ENCODE results near the gene NEDD4L.

NEDD4L gene

GRCh38 chr18:58201733-58202730, 158.0 kb downstream of the NEDD4L start:
- peaks cover 5% of the 10 kb centered on the region for H3K4me1 ChIP-seq (ENCODE audit: insufficient read depth, insufficient read length)

DNA sequence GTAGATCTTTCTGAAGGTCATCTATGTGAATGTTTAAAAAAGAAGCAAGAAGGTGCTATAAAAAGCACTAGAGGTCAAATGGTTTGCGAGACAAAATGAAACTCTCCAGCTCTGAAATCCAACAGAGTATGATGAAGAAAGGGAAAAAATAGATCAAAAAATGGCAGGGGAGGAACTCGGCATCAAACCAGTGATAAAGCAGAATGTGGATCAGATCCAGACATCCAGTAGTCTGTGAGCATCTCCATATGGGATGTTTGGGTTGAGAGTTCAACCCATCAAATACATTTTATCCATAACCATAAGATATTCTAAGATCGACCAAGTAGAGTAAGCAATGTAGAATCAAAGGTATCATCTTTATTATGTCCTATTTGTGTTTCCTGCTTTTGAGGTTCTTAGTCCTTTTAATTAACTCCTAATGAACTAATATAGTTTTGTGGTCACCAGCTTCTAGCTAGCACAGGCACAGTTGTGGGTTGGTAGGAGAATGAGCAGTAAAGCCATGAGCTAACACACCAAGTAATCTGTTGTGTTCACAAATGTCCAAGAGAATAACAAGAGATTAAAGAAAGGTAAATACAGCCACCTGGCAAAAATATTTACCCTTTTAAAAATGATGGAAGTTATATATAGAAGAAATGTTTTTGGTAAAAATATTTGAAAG, 160.9 kb downstream of the NEDD4L start:
- TF ChIP-seq ZNF274 (IDR thresholded peaks at IDR 0.05; ENCODE audit: low read depth, low read length) (no peak), SUZ12 (IDR thresholded peaks at IDR 0.05; ENCODE audit: extremely low read depth, insufficient read depth, insufficient read length) (no peak), YY1 (IDR thresholded peaks at IDR 0.05; ENCODE audit: insufficient read depth, insufficient read length) (no peak)
- Histone ChIP-seq H3K9me3 (ENCODE audit: insufficient read depth, low read length) (no peaks in the 10 kb centered on the region), H3K4me1 (ENCODE audit: insufficient read depth, insufficient read length) (peaks cover 5% of the 10 kb centered on the region), H3K9ac (ENCODE audit: insufficient read length, low read depth) (no peak overlapping the region), H3K36me3 (ENCODE audit: insufficient read depth, insufficient read length, low read length) (no peaks in the 10 kb centered on the region), H3K27me3 (ENCODE audit: insufficient read depth, insufficient read length) (no peaks in the 10 kb centered on the region), H3K4me3 (ENCODE audit: insufficient read length, low read depth) (no peak overlapping the region)
- no peak for DNase-seq (ENCODE audit: low read depth, low spot score)

More at GRCh38 chr18:58201733-58202730, 158.0 kb downstream of the NEDD4L start:
- H3K4me3 ChIP-seq (ENCODE audit: insufficient read length, low read depth), result no peak overlapping the region
- H3K9ac ChIP-seq (ENCODE audit: insufficient read length, low read depth), result no peak overlapping the region
- H3K36me3 ChIP-seq (ENCODE audit: insufficient read depth, insufficient read length, low read length), result no peaks in the 10 kb centered on the region
- no peaks in the 10 kb centered on the region for H3K27me3 ChIP-seq (ENCODE audit: insufficient read depth, insufficient read length)
- TF ChIP-seq SUZ12 (IDR thresholded peaks at IDR 0.05; ENCODE audit: extremely low read depth, insufficient read depth, insufficient read length) (no peak), YY1 (IDR thresholded peaks at IDR 0.05; ENCODE audit: insufficient read depth, insufficient read length) (no peak)
- H3K9me3 ChIP-seq (ENCODE audit: insufficient read depth, low read length), result no peaks in the 10 kb centered on the region
- DNase-seq (ENCODE audit: low read depth, low spot score), result no peak

GRCh38 chr18:58205443-58206160, 161.6 kb downstream of the NEDD4L start:
- no peak for DNase-seq (ENCODE audit: low read depth, low spot score)
- Histone ChIP-seq H3K4me1 (ENCODE audit: insufficient read depth, insufficient read length) (peaks cover 5% of the 10 kb centered on the region), H3K36me3 (ENCODE audit: insufficient read depth, insufficient read length, low read length) (no peaks in the 10 kb centered on the region), H3K9me3 (ENCODE audit: insufficient read depth, low read length) (no peaks in the 10 kb centered on the region), H3K9ac (ENCODE audit: insufficient read length, low read depth) (no peak overlapping the region), H3K27me3 (ENCODE audit: insufficient read depth, insufficient read length) (no peaks in the 10 kb centered on the region), H3K4me3 (ENCODE audit: insufficient read length, low read depth) (no peak overlapping the region)
- TF ChIP-seq SUZ12 (IDR thresholded peaks at IDR 0.05; ENCODE audit: extremely low read depth, insufficient read depth, insufficient read length) (no peak), ZNF274 (IDR thresholded peaks at IDR 0.05; ENCODE audit: low read depth, low read length) (no peak), YY1 (IDR thresholded peaks at IDR 0.05; ENCODE audit: insufficient read depth, insufficient read length) (no peak)

- no peaks in the 10 kb centered on the region for H3K36me3 ChIP-seq (ENCODE audit: insufficient read depth, insufficient read length, low read length)
- TF ChIP-seq ZNF274 (IDR thresholded peaks at IDR 0.05; ENCODE audit: low read depth, low read length), result no peak
- no peak for TF ChIP-seq SUZ12 (IDR thresholded peaks at IDR 0.05; ENCODE audit: extremely low read depth, insufficient read depth, insufficient read length)
- no peak for TF ChIP-seq YY1 (IDR thresholded peaks at IDR 0.05; ENCODE audit: insufficient read depth, insufficient read length)
- no peaks in the 10 kb centered on the region for H3K9me3 ChIP-seq (ENCODE audit: insufficient read depth, low read length)
- H3K9ac ChIP-seq (ENCODE audit: insufficient read length, low read depth), result no peak overlapping the region
- no peaks in the 10 kb centered on the region for H3K4me1 ChIP-seq (ENCODE audit: insufficient read depth, insufficient read length)
- no peak overlapping the region for H3K4me3 ChIP-seq (ENCODE audit: insufficient read length, low read depth)
- no peak for DNase-seq (ENCODE audit: low read depth, low spot score)
- no peaks in the 10 kb centered on the region for H3K27me3 ChIP-seq (ENCODE audit: insufficient read depth, insufficient read length)
These were observed 163.6 kb downstream of the NEDD4L start for GRCh38 chr18:58207520-58208152.

GRCh38 chr18:58208207-58208932, 164.3 kb downstream of the NEDD4L start:
- no peaks in the 10 kb centered on the region for H3K4me1 ChIP-seq (ENCODE audit: insufficient read depth, insufficient read length)
- H3K9ac ChIP-seq (ENCODE audit: insufficient read length, low read depth), result no peak overlapping the region
- no peak for DNase-seq (ENCODE audit: low read depth, low spot score)
- TF ChIP-seq SUZ12 (IDR thresholded peaks at IDR 0.05; ENCODE audit: extremely low read depth, insufficient read depth, insufficient read length) (no peak), ZNF274 (IDR thresholded peaks at IDR 0.05; ENCODE audit: low read depth, low read length) (no peak), YY1 (IDR thresholded peaks at IDR 0.05; ENCODE audit: insufficient read depth, insufficient read length) (no peak)
- no peak overlapping the region for H3K4me3 ChIP-seq (ENCODE audit: insufficient read length, low read depth)
- H3K27me3 ChIP-seq (ENCODE audit: insufficient read depth, insufficient read length), result no peaks in the 10 kb centered on the region
- no peaks in the 10 kb centered on the region for H3K9me3 ChIP-seq (ENCODE audit: insufficient read depth, low read length)
- no peaks in the 10 kb centered on the region for H3K36me3 ChIP-seq (ENCODE audit: insufficient read depth, insufficient read length, low read length)

GRCh38 chr18:58209326-58209725, 165.3 kb downstream of the NEDD4L start:
- no peaks in the 10 kb centered on the region for H3K9me3 ChIP-seq (ENCODE audit: insufficient read depth, low read length)
- H3K4me1 ChIP-seq (ENCODE audit: insufficient read depth, insufficient read length), result no peaks in the 10 kb centered on the region
- H3K9ac ChIP-seq (ENCODE audit: insufficient read length, low read depth), result no peak overlapping the region
- TF ChIP-seq SUZ12 (IDR thresholded peaks at IDR 0.05; ENCODE audit: extremely low read depth, insufficient read depth, insufficient read length), result no peak
- no peak for TF ChIP-seq YY1 (IDR thresholded peaks at IDR 0.05; ENCODE audit: insufficient read depth, insufficient read length)
- no peak for TF ChIP-seq ZNF274 (IDR thresholded peaks at IDR 0.05; ENCODE audit: low read depth, low read length)
- H3K27me3 ChIP-seq (ENCODE audit: insufficient read depth, insufficient read length), result no peaks in the 10 kb centered on the region
- no peaks in the 10 kb centered on the region for H3K36me3 ChIP-seq (ENCODE audit: insufficient read depth, insufficient read length, low read length)
- H3K4me3 ChIP-seq (ENCODE audit: insufficient read length, low read depth), result no peak overlapping the region
- DNase-seq (ENCODE audit: low read depth, low spot score), result no peak

Measured in NT2/D1 (cell line).